Keratinocyte (primary cell): ENCODE data around the gene PAX4.

Source experiments
- CTCF ChIP-seq, 3 experiments: IDR thresholded peaks in 1 of 3; conservative IDR thresholded peaks in 1 of 3; optimal IDR thresholded peaks in 1 of 3; 2 replicates in 2 of 3; 3 replicates in 1 of 3; pipeline versions ENCODE3 to v1.5.1; 2011; ENCODE audit warnings: low read length in 3 of 3, mild to moderate bottlenecking in 3 of 3, moderate library complexity in 2 of 3, control low read depth in 1 of 3, inconsistent platforms in 1 of 3; ENCODE audit not compliant: insufficient read depth in 2 of 3; ENCODE audit errors: extremely low read depth in 1 of 3
- EZH2 ChIP-seq: IDR thresholded peaks from one replicate; pipeline ENCODE4 v1.6.1; 2012; ENCODE audit warnings: inconsistent platforms, mild to moderate bottlenecking, low read length, moderate library complexity

- TF ChIP-seq CTCF (optimal IDR thresholded peaks at IDR 0.05 in 1 of 3, IDR thresholded peaks at IDR 0.05 in 1 of 3, conservative IDR thresholded peaks at IDR 0.05 in 1 of 3; ENCODE audit: extremely low read depth in 1 of 3, insufficient read depth in 2 of 3, low read length in 3 of 3) (no peak), EZH2 (no peak)
Observed at GRCh38 chr7:127653396-127653795, 35.5 kb upstream of the PAX4 start.
